ENCODE measurements around the gene GOPC.

Gene GOPC

DNA sequence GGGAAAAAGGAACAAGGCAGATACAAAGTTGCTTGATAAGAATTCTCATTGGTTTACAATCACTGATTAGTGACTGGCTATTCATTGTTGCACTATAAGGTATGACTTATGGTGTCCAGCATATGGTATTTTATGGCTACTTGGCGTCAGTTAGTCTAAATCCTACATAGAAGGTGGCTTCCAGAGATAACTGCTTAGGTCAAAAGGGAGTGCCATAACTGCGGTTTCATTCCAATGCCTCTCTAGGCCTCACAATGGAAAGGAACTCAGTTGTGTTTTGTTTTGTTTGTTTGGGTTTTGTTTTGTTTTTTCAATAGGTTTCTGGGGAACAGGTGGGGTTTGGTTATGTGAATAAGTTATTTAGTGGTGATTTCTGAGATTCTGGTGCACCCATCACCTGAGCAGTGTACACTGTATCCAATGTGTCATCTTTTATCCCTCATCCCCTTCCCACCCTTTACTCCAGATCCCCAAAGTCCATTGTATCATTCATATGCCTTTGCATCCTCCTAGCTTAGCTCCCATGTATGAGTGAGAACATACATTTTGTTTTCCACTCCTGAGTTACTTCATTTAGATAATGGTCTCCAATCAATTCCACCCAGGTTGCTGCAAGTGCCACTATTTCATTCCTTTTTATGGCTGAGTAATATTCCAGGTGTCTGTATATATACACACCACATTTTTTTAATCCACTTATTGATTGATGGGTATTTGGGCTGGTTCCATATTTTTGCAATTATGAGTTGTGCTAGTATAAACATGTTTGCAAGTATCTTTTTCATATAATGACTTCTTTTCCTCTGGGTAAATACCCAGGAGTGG is 7.0 kb downstream of the GOPC start:
- TF ChIP-seq CTCF (IDR thresholded peaks at IDR 0.05; ENCODE audit: borderline replicate concordance, control extremely low read depth, extremely low read depth, insufficient read depth, missing control alignments), result no peak
- in situ Hi-C loops (cut with MboI; ENCODE audit: low sequenced_read_pairs, unreplicated experiment), result no loop called here
- no peak for DNase-seq (ENCODE audit: low spot score)

DNA sequence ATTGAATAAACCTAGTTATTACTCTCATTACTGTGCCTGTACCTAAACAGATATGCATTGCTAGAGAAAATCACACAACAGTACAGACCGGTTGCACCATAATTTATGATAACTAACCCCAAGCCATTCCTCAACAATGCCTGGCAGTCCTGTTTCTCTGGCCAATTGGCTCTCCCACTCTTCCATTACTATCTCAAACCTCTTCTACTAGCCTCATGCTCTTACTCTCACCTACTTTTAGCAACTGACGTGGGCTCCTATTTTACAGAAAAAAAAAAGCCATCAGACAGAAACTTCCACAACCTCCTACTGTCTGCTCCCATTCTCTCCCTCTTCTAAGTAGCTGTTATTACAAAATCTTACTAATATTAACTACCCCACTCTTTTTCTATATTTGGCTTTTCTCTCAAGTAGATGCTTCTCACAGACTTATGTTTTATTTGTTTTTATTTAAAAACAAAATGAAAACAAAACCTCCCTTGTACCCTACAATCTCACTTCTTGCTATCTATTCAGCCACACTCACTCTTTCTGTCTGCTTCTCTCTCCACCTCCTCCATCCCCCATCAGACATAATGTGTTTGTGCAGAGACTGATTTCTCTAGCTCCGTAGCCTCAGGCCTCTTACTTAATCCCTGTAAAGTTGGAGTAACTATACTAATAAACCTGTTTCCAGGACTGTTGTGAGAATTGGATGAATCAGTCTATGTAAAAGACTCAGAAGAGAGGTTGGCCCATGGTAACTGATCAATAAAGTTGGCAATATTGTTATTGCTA is 9.1 kb downstream of the GOPC start:
- TF ChIP-seq CTCF (IDR thresholded peaks at IDR 0.05; ENCODE audit: borderline replicate concordance, control extremely low read depth, extremely low read depth, insufficient read depth, missing control alignments), result no peak
- no peak for DNase-seq (ENCODE audit: low spot score)
- in situ Hi-C loops (cut with MboI; ENCODE audit: low sequenced_read_pairs, unreplicated experiment), result no loop called here

DNA sequence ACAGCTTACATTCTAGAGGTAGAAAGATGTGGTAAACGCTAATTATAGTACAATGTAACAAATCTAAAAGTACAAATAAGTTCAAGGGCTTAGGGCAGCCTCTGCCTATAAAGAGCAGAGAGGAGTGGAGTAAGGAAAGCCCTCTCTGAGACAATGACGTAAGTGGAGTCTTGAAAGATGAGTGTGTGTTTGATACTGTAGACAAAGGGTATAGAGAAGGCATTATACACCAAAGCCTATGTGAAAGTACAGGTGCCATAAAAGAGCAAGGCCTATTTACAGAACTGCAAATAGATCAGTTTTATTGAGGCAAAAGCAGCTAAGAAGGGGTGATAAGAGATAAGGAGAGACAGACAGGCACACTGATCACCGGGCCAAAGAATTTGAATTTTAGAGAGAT is 10.9 kb downstream of the GOPC start:
- TF ChIP-seq CTCF (IDR thresholded peaks at IDR 0.05; ENCODE audit: borderline replicate concordance, control extremely low read depth, extremely low read depth, insufficient read depth, missing control alignments), result no peak
- no peak for DNase-seq (ENCODE audit: low spot score)
- in situ Hi-C loops (cut with MboI; ENCODE audit: low sequenced_read_pairs, unreplicated experiment), result no loop called here

GRCh38 chr6:117590447-117590846 is 11.9 kb downstream of the GOPC start:
- TF ChIP-seq CTCF (IDR thresholded peaks at IDR 0.05; ENCODE audit: borderline replicate concordance, control extremely low read depth, extremely low read depth, insufficient read depth, missing control alignments), result no peak
- DNase-seq (ENCODE audit: low spot score), result no peak
- in situ Hi-C loops (cut with MboI; ENCODE audit: low sequenced_read_pairs, unreplicated experiment), result no loop called here

DNA sequence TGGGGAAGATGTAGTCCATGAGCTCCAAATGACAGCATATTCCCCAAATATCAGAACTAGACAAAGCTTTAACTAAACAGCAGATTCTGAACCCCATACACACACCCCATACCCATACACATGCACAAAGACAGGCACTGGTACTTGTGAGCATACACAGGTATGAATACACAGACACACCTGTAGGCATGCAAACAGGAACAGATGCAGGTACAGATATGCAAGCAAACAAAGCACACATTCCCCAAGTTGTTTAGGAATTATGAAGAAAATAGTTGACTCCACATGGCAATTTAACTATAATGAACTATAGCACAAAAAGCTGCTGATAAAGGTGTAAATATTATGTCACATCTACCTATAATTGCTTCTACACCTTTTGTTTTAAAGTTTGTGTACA is 16.7 kb downstream of the GOPC start:
- no peak for DNase-seq (ENCODE audit: low spot score)
- in situ Hi-C loops (cut with MboI; ENCODE audit: low sequenced_read_pairs, unreplicated experiment), result no loop called here
- no peak for TF ChIP-seq CTCF (IDR thresholded peaks at IDR 0.05; ENCODE audit: borderline replicate concordance, control extremely low read depth, extremely low read depth, insufficient read depth, missing control alignments)

DNA sequence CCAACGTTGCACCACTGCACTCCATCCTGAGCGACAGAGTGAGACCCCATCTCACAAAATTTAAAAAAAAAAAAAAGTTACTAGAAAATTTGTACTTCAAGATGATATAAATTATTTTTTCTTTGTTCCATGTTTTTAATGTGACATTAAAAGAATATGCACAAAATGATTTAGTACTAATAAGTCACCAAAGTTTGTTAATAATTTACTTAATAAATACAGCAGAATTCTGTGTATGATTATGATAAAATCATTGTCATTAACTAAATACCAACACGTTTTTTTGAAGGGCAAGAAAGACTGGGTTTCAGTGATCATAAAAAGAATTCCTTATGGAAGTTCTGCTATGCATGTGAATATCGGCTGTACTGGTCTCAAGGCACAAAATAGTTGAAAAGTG is 28.1 kb downstream of the GOPC start:
- TF ChIP-seq CTCF (IDR thresholded peaks at IDR 0.05; ENCODE audit: borderline replicate concordance, control extremely low read depth, extremely low read depth, insufficient read depth, missing control alignments), result no peak
- in situ Hi-C loops (cut with MboI; ENCODE audit: low sequenced_read_pairs, unreplicated experiment), result no loop called here
- no peak for DNase-seq (ENCODE audit: low spot score)

Data from GM13976 (cell line).